HEK293 (cell line): Measurements from ENCODE around the gene NEURL4.

ENCODE experiments used
- PRDM1 ChIP-seq: fragments of 450-650 bp; formaldehyde crosslinking; IDR thresholded peaks from 2 replicates; pipeline ENCODE4; 2016; ENCODE audit warnings: missing biosample characterization, missing genetic modification characterization
- SP3 ChIP-seq: fragments of 450-650 bp; formaldehyde crosslinking; IDR thresholded peaks from 2 replicates; pipeline ENCODE4 v1.5.1; 2016; ENCODE audit warnings: missing biosample characterization, missing genetic modification characterization
- YY1 ChIP-seq: fragments of 450-650 bp; formaldehyde crosslinking; IDR thresholded peaks from 2 replicates; pipeline ENCODE4 v1.5.1; 2018; ENCODE audit warnings: missing biosample characterization, missing genetic modification characterization
- ZFHX2 ChIP-seq: fragments of 450-650 bp; formaldehyde crosslinking; conservative IDR thresholded peaks from 2 replicates; pipeline ENCODE4 v1.5.1; 2016; ENCODE audit warnings: missing biosample characterization, missing genetic modification characterization
- ZFP37 ChIP-seq: fragments of 450-650 bp; formaldehyde crosslinking; IDR thresholded peaks from 2 replicates; pipeline ENCODE4 v1.5.1; 2016; ENCODE audit warnings: missing biosample characterization, missing genetic modification characterization
- ZFP69B ChIP-seq: fragments of 450-650 bp; formaldehyde crosslinking; IDR thresholded peaks from 2 replicates; pipeline ENCODE4 v1.5.1; 2016; ENCODE audit warnings: missing biosample characterization, missing genetic modification characterization
- ZIC2 ChIP-seq: fragments of 450-650 bp; formaldehyde crosslinking; IDR thresholded peaks from 2 replicates; pipeline ENCODE4 v1.5.1; 2016; ENCODE audit warnings: missing biosample characterization, missing genetic modification characterization
- ZNF138 ChIP-seq: fragments of 450-650 bp; formaldehyde crosslinking; IDR thresholded peaks from 2 replicates; pipeline ENCODE4 v1.5.1; 2016; ENCODE audit warnings: missing biosample characterization, missing genetic modification characterization, borderline replicate concordance
- ZNF341 ChIP-seq: fragments of 450-650 bp; formaldehyde crosslinking; IDR thresholded peaks from 2 replicates; pipeline ENCODE4; 2016; ENCODE audit warnings: low read depth, missing biosample characterization, missing genetic modification characterization
- ZNF354C ChIP-seq: fragments of 450-650 bp; formaldehyde crosslinking; IDR thresholded peaks from 2 replicates; pipeline ENCODE4 v1.5.1; 2016; ENCODE audit warnings: missing biosample characterization, missing genetic modification characterization, low read depth, borderline replicate concordance
- ZNF37A ChIP-seq: fragments of 450-650 bp; IDR thresholded peaks from 2 replicates; pipeline ENCODE4 v1.5.1; 2018; ENCODE audit warnings: missing biosample characterization, missing genetic modification characterization
- ZNF473 ChIP-seq: fragments of 450-650 bp; formaldehyde crosslinking; IDR thresholded peaks from 2 replicates; pipeline ENCODE4 v1.5.1; 2017; ENCODE audit warnings: missing biosample characterization, missing genetic modification characterization
- ZNF544 ChIP-seq: fragments of 450-650 bp; formaldehyde crosslinking; IDR thresholded peaks from 2 replicates; pipeline ENCODE4 v1.5.0; 2017; ENCODE audit warnings: missing biosample characterization, missing genetic modification characterization
- ZNF555 ChIP-seq: fragments of 450-650 bp; formaldehyde crosslinking; conservative IDR thresholded peaks from 2 replicates; pipeline ENCODE4 v1.5.1; 2017; ENCODE audit warnings: missing biosample characterization, mild to moderate bottlenecking, missing genetic modification characterization, inconsistent platforms
- ZNF561 ChIP-seq: fragments of 450-650 bp; IDR thresholded peaks from 2 replicates; pipeline ENCODE4 v1.5.1; 2018; ENCODE audit warnings: missing biosample characterization, missing genetic modification characterization, borderline replicate concordance
- ZNF626 ChIP-seq: fragments of 450-650 bp; sonication (Bioruptor Pico); formaldehyde crosslinking; IDR thresholded peaks from 2 replicates; pipeline ENCODE4 v1.5.1; 2018; ENCODE audit warnings: missing biosample characterization, missing genetic modification characterization, inconsistent platforms
- ZNF629 ChIP-seq: fragments of 450-650 bp; formaldehyde crosslinking; IDR thresholded peaks from 2 replicates; pipeline ENCODE4 v1.5.1; 2017; ENCODE audit warnings: missing biosample characterization, missing genetic modification characterization
- ZNF777 ChIP-seq: fragments of 450-650 bp; formaldehyde crosslinking; IDR thresholded peaks from 2 replicates; pipeline ENCODE4 v1.5.1; 2017; ENCODE audit warnings: missing biosample characterization, missing genetic modification characterization, borderline replicate concordance
- ZNF843 ChIP-seq: fragments of 450-650 bp; formaldehyde crosslinking; IDR thresholded peaks from 2 replicates; pipeline ENCODE4 v1.5.1; 2016; ENCODE audit warnings: missing biosample characterization, missing genetic modification characterization
- TF ChIP-seq, protein P1 (sequence below): fragments of 450-650 bp; formaldehyde crosslinking; IDR thresholded peaks from 2 replicates; pipeline ENCODE4 v1.5.1; 2016; ENCODE audit warnings: missing biosample characterization, missing genetic modification characterization, borderline replicate concordance
- TF ChIP-seq, protein P2 (sequence below): fragments of 450-650 bp; formaldehyde crosslinking; IDR thresholded peaks from 2 replicates; pipeline ENCODE4 v1.5.1; 2016; ENCODE audit warnings: missing biosample characterization, missing genetic modification characterization
- TF ChIP-seq, protein P3 (sequence below): fragments of 450-650 bp; formaldehyde crosslinking; IDR thresholded peaks from 2 replicates; pipeline ENCODE4 v1.5.1; 2016; ENCODE audit warnings: missing biosample characterization, missing genetic modification characterization
- TF ChIP-seq, protein P4 (sequence below): fragments of 450-650 bp; formaldehyde crosslinking; IDR thresholded peaks from 2 replicates; pipeline ENCODE4 v1.5.1; 2016; ENCODE audit warnings: missing biosample characterization, missing genetic modification characterization
- TF ChIP-seq, protein P5 (sequence below): fragments of 450-650 bp; formaldehyde crosslinking; IDR thresholded peaks from 2 replicates; pipeline ENCODE4 v1.5.0; 2017; ENCODE audit warnings: missing biosample characterization, missing genetic modification characterization, borderline replicate concordance

NEURL4 gene

GRCh38 chr17:7329997-7330637, 982 bp upstream of the NEURL4 start (continued):
- TF ChIP-seq, protein P1, sequence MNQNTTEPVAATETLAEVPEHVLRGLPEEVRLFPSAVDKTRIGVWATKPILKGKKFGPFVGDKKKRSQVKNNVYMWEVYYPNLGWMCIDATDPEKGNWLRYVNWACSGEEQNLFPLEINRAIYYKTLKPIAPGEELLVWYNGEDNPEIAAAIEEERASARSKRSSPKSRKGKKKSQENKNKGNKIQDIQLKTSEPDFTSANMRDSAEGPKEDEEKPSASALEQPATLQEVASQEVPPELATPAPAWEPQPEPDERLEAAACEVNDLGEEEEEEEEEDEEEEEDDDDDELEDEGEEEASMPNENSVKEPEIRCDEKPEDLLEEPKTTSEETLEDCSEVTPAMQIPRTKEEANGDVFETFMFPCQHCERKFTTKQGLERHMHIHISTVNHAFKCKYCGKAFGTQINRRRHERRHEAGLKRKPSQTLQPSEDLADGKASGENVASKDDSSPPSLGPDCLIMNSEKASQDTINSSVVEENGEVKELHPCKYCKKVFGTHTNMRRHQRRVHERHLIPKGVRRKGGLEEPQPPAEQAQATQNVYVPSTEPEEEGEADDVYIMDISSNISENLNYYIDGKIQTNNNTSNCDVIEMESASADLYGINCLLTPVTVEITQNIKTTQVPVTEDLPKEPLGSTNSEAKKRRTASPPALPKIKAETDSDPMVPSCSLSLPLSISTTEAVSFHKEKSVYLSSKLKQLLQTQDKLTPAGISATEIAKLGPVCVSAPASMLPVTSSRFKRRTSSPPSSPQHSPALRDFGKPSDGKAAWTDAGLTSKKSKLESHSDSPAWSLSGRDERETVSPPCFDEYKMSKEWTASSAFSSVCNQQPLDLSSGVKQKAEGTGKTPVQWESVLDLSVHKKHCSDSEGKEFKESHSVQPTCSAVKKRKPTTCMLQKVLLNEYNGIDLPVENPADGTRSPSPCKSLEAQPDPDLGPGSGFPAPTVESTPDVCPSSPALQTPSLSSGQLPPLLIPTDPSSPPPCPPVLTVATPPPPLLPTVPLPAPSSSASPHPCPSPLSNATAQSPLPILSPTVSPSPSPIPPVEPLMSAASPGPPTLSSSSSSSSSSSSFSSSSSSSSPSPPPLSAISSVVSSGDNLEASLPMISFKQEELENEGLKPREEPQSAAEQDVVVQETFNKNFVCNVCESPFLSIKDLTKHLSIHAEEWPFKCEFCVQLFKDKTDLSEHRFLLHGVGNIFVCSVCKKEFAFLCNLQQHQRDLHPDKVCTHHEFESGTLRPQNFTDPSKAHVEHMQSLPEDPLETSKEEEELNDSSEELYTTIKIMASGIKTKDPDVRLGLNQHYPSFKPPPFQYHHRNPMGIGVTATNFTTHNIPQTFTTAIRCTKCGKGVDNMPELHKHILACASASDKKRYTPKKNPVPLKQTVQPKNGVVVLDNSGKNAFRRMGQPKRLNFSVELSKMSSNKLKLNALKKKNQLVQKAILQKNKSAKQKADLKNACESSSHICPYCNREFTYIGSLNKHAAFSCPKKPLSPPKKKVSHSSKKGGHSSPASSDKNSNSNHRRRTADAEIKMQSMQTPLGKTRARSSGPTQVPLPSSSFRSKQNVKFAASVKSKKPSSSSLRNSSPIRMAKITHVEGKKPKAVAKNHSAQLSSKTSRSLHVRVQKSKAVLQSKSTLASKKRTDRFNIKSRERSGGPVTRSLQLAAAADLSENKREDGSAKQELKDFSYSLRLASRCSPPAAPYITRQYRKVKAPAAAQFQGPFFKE (tag by site-specific recombination) = no peak
- TF ChIP-seq, protein P2, sequence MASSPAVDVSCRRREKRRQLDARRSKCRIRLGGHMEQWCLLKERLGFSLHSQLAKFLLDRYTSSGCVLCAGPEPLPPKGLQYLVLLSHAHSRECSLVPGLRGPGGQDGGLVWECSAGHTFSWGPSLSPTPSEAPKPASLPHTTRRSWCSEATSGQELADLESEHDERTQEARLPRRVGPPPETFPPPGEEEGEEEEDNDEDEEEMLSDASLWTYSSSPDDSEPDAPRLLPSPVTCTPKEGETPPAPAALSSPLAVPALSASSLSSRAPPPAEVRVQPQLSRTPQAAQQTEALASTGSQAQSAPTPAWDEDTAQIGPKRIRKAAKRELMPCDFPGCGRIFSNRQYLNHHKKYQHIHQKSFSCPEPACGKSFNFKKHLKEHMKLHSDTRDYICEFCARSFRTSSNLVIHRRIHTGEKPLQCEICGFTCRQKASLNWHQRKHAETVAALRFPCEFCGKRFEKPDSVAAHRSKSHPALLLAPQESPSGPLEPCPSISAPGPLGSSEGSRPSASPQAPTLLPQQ (tag by site-specific recombination) = peak; percentile 58
- TF ChIP-seq ZNF626 (tag by site-specific recombination) (no peak), SP3 (tag by site-specific recombination) (peak; percentile 4; the same call in 1 of the 2 replicates), YY1 (tag by site-specific recombination) (no peak), ZNF354C (tag by site-specific recombination) (no peak), ZNF629 (no peak), ZNF138 (tag by site-specific recombination) (no peak), ZNF473 (tag by site-specific recombination) (no peak), ZFHX2 (tag by site-specific recombination) (no peak), ZNF777 (tag by site-specific recombination) (no peak), ZNF561 (tag by site-specific recombination) (no peak), PRDM1 (tag by site-specific recombination) (no peak), ZNF555 (no peak), ZIC2 (tag by site-specific recombination) (peak; percentile 42), ZNF341 (tag by site-specific recombination) (no peak), ZFP69B (tag by site-specific recombination) (peak; percentile 47; the same call in 1 of the 2 replicates), ZNF37A (tag by site-specific recombination) (no peak), ZNF544 (tag by site-specific recombination) (no peak), ZFP37 (tag by site-specific recombination) (no peak), ZNF843 (tag by site-specific recombination) (no peak)
- TF ChIP-seq, protein P3, sequence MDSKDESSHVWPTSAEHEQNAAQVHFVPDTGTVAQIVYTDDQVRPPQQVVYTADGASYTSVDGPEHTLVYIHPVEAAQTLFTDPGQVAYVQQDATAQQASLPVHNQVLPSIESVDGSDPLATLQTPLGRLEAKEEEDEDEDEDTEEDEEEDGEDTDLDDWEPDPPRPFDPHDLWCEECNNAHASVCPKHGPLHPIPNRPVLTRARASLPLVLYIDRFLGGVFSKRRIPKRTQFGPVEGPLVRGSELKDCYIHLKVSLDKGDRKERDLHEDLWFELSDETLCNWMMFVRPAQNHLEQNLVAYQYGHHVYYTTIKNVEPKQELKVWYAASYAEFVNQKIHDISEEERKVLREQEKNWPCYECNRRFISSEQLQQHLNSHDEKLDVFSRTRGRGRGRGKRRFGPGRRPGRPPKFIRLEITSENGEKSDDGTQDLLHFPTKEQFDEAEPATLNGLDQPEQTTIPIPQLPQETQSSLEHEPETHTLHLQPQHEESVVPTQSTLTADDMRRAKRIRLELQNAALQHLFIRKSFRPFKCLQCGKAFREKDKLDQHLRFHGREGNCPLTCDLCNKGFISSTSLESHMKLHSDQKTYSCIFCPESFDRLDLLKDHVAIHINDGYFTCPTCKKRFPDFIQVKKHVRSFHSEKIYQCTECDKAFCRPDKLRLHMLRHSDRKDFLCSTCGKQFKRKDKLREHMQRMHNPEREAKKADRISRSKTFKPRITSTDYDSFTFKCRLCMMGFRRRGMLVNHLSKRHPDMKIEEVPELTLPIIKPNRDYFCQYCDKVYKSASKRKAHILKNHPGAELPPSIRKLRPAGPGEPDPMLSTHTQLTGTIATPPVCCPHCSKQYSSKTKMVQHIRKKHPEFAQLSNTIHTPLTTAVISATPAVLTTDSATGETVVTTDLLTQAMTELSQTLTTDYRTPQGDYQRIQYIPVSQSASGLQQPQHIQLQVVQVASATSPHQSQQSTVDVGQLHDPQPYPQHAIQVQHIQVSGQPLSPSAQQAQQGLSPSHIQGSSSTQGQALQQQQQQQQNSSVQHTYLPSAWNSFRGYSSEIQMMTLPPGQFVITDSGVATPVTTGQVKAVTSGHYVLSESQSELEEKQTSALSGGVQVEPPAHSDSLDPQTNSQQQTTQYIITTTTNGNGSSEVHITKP (tag by site-specific recombination) = no peak
- TF ChIP-seq, protein P4, sequence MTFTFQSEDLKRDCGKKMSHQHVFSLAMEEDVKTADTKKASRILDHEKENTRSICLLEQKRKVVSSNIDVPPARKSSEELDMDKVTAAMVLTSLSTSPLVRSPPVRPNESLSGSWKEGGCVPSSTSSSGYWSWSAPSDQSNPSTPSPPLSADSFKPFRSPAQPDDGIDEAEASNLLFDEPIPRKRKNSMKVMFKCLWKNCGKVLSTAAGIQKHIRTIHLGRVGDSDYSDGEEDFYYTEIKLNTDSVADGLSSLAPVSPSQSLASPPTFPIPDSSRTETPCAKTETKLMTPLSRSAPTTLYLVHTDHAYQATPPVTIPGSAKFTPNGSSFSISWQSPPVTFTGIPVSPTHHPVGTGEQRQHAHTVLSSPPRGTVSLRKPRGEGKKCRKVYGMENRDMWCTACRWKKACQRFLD (tag by site-specific recombination) = no peak
- TF ChIP-seq, protein P5, sequence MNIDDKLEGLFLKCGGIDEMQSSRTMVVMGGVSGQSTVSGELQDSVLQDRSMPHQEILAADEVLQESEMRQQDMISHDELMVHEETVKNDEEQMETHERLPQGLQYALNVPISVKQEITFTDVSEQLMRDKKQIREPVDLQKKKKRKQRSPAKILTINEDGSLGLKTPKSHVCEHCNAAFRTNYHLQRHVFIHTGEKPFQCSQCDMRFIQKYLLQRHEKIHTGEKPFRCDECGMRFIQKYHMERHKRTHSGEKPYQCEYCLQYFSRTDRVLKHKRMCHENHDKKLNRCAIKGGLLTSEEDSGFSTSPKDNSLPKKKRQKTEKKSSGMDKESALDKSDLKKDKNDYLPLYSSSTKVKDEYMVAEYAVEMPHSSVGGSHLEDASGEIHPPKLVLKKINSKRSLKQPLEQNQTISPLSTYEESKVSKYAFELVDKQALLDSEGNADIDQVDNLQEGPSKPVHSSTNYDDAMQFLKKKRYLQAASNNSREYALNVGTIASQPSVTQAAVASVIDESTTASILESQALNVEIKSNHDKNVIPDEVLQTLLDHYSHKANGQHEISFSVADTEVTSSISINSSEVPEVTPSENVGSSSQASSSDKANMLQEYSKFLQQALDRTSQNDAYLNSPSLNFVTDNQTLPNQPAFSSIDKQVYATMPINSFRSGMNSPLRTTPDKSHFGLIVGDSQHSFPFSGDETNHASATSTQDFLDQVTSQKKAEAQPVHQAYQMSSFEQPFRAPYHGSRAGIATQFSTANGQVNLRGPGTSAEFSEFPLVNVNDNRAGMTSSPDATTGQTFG (tag by site-specific recombination) = no peak
